Parathyroid adenoma (tissue), 2 donors: ENCODE results near the gene APOBEC3B.

Source experiments
- H2AFZ ChIP-seq: fragments of 300-600 bp; sonication (generic); one replicate; pipeline ENCODE4 v1.7.0; 2017; ENCODE audit warnings: antibody characterized with exemption, mild to moderate bottlenecking
- H3K27ac ChIP-seq: fragments of 300-600 bp; sonication (generic); one replicate; pipeline ENCODE4 v1.7.0; 2017
- H3K27me3 ChIP-seq: fragments of 300-600 bp; sonication (generic); one replicate; pipeline ENCODE4 v1.7.0; 2017; ENCODE audit warnings: low read length; ENCODE audit not compliant: control insufficient read depth, insufficient read depth
- H3K36me3 ChIP-seq: fragments of 300-600 bp; sonication (generic); one replicate; pipeline ENCODE4 v1.7.0; 2017; ENCODE audit warnings: low read length; ENCODE audit not compliant: control insufficient read depth, insufficient read depth
- H3K4me1 ChIP-seq: fragments of 300-600 bp; sonication (generic); one replicate; pipeline ENCODE4 v1.7.0; 2017; ENCODE audit warnings: control low read depth
- H3K4me2 ChIP-seq: fragments of 300-600 bp; sonication (generic); one replicate; pipeline ENCODE4 v1.7.0; 2017; ENCODE audit warnings: low read length
- H3K4me3 ChIP-seq: fragments of 300-600 bp; sonication (generic); one replicate; pipeline ENCODE4 v1.7.0; 2017; ENCODE audit warnings: low read depth, low read length
- H3K79me2 ChIP-seq: fragments of 300-600 bp; sonication (generic); one replicate; pipeline ENCODE4 v1.7.0; 2017; ENCODE audit warnings: control low read depth
- H3K9ac ChIP-seq: fragments of 300-600 bp; sonication (generic); one replicate; pipeline ENCODE4 v1.7.0; 2017; ENCODE audit warnings: mild to moderate bottlenecking
- H3K9me3 ChIP-seq: fragments of 300-600 bp; sonication (generic); one replicate; pipeline ENCODE4 v1.7.0; 2017; ENCODE audit warnings: low read length; ENCODE audit not compliant: control insufficient read depth
- CTCF ChIP-seq: fragments of 300-600 bp; sonication (generic); IDR thresholded peaks from one replicate; pipeline ENCODE4 v1.7.0; 2017; ENCODE audit warnings: antibody characterized with exemption, mild to moderate bottlenecking
- donor health status: primary hyperparathyroidism.

The APOBEC3B gene

DNA sequence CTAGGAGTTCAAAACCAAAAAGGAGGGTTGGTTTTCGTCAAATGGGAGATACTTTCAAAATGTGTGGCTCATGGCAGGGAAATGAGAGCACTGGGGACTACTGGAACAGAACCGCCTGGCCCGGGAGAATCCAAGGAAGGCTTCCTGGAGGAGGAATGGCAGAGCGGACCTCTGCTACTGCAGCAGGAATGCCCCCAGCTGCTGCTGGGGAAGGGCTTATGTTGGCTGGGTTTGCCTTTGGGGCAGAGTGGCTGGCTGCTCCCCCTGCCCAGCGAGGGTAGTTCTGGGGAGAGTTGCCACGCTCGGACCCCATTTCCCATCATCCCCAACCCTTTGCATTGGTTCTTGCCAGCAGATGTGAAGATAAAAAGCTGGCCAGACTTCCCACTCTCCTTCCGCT, 35.4 kb upstream of the APOBEC3B start:
- no peak overlapping the region for H3K9ac ChIP-seq

DNA sequence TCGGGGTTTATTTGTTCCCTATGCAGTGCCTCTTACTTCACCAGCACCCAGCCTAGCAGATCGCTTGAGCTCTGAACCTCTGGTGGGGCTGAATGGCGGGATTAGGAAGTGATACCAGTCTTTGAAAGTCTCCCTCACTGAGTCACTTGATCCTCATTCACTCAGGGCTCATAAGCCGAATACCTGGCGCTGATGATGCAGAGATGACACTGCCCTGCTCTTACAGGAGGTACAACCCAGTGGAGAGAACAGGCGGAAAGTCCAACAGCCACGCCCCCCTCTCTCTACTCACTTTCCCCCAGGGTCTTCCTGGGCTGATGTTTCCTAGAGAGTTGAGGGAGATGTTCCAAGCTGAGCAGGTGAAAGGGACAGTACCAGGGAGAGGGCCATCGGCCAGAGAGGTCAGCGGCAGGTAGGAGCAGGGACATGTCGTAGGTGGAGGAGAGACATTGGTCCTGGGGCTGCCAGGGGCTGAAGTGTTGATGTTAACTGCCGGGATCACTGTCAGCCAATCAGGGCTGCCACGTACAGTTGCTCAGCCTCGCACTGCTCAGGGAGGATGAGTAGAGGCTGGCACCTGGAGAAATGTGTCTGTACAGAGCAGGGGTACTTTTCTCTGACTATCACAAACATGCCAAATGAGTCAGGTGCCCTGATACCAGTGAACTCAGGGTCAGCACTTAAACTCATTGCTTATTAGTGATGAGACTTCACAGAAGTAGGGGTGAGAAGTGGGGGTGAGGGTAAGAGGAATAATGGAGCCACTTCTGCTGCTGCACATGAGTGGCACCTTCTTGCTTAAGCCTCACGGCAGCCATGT, 34.6 kb upstream of the APOBEC3B start:
- no peaks in the 10 kb centered on the region for H3K36me3 ChIP-seq
- no peak for TF ChIP-seq CTCF

More for the DNA sequence above, 35.4 kb upstream of the APOBEC3B start:
- Histone ChIP-seq H3K4me2 (no peak overlapping the region), H3K4me1 (no peaks in the 10 kb centered on the region), H3K36me3 (no peaks in the 10 kb centered on the region), H3K79me2 (no peaks in the 10 kb centered on the region), H3K27ac (no peak overlapping the region), H3K9me3 (no peaks in the 10 kb centered on the region), H3K27me3 (no peaks in the 10 kb centered on the region), H3K4me3 (no peak overlapping the region), H2AFZ (no peak overlapping the region)
- no peak for TF ChIP-seq CTCF

GRCh38 chr22:38948181-38948940, 33.8 kb upstream of the APOBEC3B start:
- no peak for TF ChIP-seq CTCF
- Histone ChIP-seq H3K4me1 (no peaks in the 10 kb centered on the region), H3K9me3 (no peaks in the 10 kb centered on the region), H3K4me2 (no peak overlapping the region), H3K27me3 (no peaks in the 10 kb centered on the region), H3K79me2 (no peaks in the 10 kb centered on the region), H3K4me3 (no peak overlapping the region), H3K27ac (no peak overlapping the region), H2AFZ (no peak overlapping the region), H3K9ac (no peak overlapping the region), H3K36me3 (no peaks in the 10 kb centered on the region)

More for the DNA sequence above, 34.6 kb upstream of the APOBEC3B start:
- Histone ChIP-seq H3K9ac (no peak overlapping the region), H3K4me1 (no peaks in the 10 kb centered on the region), H3K4me2 (no peak overlapping the region), H3K4me3 (no peak overlapping the region), H3K27ac (no peak overlapping the region), H3K27me3 (no peaks in the 10 kb centered on the region), H3K79me2 (no peaks in the 10 kb centered on the region), H2AFZ (no peak overlapping the region), H3K9me3 (no peaks in the 10 kb centered on the region)

DNA sequence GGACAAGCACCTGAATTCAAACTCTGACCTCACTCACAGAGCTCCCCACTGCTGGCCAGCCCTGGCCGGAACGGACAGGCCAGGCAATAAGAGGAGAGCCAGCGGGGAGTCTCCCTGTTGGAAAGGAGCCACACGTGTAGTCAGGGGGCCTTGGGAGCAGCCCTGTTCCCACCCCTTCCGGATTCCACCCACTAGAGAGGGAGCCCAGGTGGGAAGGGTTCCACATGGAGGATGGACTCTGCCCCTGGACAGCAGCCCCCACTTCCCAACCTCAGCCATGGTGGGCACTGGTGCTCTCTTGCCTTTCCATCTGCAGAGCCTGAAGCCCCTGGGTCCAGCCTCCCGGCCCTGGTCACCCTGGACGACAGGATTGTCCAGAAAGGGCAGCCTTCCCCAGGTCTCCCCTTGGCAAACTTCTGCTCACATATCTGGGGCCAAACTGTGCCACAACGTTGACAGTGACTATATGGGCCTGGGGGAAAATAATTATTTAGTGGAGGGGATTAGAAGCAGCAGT, 32.2 kb upstream of the APOBEC3B start:
- TF ChIP-seq CTCF, result no peak

More for the DNA sequence above, 32.2 kb upstream of the APOBEC3B start:
- Histone ChIP-seq H2AFZ (no peak overlapping the region), H3K4me3 (no peak overlapping the region), H3K4me2 (no peak overlapping the region), H3K27ac (no peak overlapping the region), H3K36me3 (no peaks in the 10 kb centered on the region), H3K9ac (no peak overlapping the region), H3K27me3 (no peaks in the 10 kb centered on the region), H3K4me1 (no peaks in the 10 kb centered on the region), H3K9me3 (no peaks in the 10 kb centered on the region), H3K79me2 (no peaks in the 10 kb centered on the region)
